HuH-7.5 (cell line): Measurements from ENCODE around the gene CHST3.
"Not testable (repeated sequence)": the region's sequence is repeated elsewhere in the genome, so short reads cannot be mapped to it uniquely, and the experiment has no call there.

Experiments used
- DNase-seq: peaks from one replicate; pipeline ENCODE4 v3.0.0; 2011; ENCODE audit warnings: low spot score

The CHST3 gene

DNA sequence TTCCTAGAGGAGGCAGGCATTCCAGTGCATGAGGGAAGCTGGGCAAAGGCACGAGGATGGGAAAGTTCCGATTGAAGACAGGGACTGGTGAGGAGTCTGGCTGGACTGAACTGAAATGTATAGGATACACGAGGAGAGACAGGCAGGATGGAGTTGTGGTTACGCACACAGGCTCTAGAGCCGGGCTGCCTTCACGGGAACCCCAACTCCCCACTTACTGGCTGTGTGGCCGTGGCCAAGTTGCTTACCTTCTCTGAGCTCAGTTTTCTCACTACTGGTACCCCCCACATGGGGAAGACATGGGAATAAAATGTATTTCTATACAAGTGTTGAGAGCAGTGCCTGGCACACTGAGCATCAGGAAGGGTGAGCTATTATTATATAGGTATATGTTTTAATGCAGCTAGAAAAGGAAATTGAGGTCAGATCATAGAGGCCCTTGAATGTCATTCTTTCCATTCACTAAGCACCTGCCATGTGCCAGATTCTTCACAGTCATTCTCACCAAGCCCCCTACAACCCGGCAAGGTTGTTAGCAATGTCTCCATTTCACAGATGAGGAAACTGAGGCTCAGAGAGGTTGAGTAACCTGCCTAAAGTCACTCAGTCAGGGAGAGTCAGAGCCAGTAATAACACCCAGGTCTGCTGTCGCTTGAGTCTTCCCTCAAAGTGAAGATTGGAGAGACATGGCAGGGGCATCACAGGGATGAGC, 9.7 kb downstream of the CHST3 start:
- no peak for DNase-seq

DNA sequence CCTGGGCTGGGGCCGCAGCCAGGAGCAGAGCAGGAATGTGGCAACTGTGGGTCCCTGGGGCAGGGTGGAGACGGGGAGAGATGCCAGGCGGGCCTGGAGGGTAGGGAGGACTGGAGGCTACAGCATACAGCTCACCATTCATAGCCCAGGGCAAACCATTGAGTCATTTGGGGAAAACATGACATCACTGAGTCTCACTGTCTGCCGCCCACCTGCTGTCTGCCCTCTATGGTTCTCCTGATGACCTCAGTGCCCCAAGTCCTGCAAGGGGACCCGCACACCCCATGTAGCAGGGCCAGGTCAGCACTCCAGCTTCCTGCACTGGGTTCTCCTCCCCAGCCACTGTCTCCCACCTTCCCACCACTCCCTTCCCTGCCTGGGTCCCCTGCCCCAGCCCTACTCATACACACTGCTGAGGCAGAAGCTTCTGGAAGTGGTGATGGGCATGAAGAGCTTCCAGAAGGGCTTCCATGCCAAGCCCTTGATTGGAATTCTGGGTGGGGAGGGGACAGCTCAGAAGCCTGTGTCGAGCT, 10.4 kb downstream of the CHST3 start:
- DNase-seq, result no peak

DNA sequence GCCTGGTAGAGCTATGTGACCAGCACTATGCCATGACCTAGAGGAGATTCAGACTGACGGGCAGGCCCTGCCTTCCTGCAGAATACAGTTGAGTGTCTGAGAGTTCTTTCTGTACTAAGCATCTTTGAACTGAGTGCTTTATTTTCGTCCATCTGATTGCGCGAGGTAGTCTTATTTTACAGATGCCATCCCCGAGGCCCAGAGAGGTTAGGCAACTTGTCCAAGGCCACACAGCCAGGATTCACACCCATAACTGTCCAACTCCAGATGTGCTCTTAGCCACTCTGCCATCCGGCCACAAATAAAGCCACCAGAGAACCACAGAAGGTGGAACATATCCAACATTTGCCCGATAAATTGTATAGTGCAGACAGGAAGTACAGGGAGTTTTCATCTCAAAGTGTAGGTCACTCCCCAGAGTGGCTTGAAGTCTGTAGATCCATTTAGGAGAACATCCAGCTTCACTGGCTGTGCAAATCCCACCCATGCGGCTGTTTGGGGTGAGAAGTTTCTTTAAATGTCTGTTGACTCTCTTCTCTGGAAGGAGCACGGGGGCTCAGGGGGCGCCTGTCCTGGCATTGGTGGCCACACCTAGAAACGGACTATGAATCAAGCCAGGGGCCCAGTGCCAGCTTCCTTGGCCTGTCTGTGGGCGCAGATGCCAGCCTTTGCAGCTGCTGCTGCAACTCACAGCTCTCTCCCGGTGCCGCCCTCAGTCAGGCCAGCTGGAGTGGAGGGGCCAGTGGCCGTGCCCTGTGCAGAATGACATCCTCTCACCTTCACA, 11.1 kb downstream of the CHST3 start:
- no peak for DNase-seq

DNA sequence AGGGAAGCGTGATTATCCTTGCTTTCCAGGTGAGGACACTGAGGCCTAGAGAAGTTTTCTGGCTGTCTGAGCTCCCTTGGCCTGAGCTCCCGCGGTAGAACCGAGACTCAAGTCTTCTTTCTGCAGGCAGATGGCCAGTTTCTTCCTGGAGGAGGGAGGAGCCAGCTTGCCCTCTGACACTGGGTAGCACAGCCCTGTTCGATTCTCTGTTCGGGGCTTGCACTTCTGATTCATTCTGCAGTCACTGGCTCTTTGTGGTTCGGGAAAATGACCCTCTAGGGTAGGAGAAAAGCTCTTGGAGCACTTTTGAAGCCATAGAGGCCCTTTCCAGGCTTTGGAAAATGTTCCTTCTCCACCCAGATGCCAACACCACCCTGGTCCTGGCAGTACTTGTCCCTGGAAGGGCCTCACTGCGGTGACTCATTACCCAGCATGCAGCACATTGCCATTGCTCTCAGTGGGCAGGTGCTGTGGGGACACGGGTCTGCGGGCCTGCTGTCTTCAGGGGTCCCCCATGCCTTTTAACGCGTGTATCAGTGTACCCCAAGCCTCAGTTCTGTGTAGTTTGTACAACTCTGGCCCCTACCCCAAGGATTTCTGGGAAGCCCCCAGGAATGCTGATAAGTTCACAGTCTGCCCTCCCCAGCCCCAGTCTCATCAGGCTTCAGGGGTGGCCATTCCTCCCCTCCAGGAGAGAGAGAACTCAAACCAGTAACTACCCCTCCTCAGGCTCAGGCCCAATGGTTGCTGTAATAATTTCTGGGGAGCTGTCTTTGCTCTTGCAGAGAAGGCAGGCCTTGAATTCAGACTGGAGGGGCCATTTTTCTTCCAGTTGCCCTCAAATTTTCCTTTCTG, 11.9 kb downstream of the CHST3 start:
- no peak for DNase-seq

DNA sequence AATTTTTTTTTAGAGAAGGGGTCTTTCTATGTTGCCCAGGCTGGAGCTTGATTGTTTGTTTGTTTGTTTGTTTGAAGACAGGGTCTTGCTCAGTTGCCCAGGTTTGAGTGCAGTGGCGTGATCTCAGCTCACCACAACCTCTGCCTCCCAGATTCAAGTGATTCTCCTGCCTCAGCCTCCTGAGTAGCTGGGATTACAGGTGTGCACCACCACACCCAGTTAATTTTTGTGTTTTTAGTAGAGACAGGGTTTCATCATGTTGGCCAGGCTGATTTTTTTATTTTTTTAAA, 13.4 kb downstream of the CHST3 start:
- not testable (repeated sequence) for DNase-seq

DNA sequence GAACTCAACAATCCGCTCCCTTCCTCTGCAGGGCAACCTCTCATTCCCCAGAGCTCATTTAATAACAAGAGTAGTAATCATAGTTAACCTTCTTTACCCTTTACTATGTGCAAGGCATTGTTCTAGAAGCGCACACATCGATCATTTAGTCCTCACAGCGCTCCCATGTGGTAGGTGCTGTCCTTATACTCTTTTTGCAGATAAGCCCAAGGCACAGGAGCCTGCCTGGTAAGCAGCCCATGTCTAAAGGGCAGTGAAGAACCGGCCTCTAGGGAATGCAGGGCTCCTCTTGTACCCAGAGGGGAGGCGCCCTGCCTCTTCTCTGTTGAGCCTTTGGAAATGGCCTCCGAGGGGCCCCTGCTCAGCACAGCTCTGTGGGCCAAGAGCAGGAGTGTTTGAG, 14.3 kb downstream of the CHST3 start:
- no peak for DNase-seq

DNA sequence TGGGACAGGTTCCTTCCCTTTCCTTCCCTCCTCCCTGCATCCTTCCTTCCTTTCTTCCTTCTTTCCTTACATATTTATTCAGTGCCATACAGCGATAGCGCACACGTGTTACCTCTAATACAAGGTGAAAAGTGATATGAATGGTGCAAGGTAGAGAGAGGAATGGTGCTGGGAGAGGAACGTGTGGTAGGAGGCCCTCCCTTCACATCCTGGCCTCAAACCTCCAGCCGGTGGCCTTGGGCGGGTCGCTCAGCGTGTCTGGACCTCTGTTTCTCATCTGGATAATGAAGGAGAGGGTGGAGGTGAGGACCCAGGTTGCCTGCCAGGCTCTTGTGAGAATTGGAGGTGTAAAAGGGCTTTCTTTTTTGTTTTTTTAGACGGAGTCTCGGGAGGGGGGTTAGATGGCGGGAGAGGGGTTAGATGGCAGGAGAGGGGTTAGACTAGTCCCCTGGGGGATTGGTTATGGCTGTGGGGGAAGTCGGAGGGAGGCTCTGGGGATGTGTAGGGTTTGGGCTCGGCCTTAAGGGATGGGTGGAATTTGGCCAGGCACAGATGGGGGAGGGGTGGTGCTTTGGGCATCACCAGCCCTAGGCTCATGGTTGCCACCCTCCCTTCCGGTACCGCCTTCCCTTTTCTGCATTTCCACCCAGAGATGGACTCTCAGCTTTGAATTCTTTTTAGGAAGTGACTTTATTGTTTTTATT, 14.9 kb downstream of the CHST3 start:
- DNase-seq, result no peak

DNA sequence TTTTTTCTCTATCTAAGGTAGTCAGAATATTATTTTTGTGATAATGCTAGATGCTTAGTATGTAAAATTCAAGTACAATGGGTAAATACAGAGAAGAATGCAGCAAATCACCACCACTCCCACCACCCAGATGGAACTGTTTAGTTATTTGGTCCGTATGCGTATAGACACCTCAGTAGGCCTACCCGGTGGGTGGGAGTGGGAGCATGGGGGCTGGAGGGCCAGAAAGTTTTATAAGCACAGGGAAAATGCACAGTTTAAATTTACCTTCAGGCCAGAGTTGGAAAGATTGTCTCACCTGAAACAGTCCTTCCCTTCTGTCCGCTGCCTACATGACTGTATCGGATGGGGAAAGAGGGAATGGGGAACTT, 15.5 kb downstream of the CHST3 start:
- no peak for DNase-seq

DNA sequence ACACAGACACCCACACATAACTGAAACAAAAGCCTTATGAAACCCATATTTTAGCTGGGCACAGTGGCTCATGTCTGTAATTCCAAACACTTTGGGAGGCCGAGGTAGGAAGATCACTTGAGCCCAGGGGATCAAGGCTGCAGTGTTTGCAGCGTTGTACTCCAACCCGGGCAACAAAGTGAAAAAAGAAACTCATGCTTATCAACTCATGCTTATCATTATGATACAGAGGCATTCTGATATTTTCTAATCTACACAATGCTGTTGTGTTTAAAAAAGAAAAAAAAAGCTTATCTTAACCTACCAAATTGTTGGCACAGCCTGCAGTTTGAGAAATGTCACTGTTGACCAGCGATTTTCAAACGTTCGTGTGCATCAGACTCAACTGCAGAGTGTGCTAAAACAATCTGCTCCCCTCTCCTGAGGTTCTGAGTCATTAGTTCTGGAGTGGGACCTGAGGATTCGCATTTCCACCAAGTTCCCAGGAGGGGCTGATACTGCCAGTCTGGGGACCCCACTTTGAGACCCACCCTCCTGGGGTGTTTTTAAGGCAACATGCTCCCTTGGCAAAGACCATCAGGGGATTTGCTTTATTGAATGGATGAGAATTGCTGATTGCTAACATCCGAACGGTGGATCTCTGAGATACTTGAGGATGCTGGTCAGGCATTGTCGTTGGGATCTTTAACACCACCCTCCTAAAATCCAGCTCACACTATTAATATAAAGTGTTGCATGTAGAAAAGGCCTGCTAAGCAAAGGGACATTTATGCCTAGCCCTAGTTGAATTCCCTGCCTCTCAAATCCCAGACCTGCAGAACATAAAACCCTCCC, 16.2 kb downstream of the CHST3 start:
- no peak for DNase-seq

DNA sequence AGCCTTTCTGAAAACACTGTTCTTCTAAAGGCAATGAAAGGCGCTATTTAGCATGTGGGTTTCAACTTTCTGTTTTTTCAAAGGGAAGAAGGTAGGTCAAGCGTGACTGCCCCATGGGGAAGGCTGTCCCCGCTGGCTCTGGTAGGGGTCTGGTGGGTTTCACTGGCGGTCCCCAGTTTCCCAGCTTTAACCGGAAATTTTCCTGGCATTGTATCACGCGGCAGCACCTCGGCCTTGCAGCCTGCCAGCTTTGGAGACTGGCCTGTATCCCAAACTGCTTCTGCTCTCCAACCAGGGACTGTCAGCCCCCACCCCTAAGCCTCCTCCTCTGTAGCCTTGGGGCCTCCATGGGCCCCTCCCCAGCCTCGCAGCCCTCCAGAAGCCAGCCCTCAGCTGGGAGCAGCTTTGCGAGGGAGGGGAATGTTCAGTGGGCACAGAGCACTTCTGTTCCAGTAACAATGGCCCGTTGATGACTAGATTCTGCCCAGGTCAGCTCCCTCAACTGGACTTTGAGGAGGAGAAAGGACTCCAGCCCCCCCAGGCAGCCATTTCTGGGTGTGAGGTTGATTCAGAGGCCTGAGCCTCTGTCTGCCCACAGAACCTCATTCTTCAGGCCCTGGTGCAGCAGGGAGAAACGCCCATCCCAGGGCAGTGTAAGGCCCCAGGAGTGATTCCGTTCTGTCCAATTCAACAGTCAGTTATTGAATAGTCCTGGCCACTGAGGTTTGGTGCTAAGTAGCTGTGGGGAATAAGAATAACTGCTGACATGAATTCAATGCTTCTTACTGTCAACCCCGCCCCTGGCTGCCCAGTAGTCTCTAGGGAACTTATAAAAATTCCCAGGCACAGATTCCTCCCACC, 17.1 kb downstream of the CHST3 start:
- no peak for DNase-seq

DNA sequence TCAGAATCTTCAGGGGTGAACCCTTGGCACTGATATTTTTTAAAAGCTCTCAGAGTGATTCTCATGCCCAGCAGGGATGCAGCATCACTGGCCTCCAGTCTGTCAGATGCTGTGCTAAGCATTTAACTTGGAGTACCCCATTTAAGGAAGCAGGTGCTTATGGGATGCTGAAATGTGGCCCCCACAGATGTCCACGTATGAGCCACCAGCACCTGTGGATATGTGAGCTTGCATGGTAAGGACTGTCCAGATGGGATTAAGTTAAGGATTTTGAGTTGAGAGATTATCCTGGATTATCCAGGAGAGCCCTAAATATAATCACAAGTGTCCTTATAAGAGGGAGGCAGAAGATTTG, 17.7 kb downstream of the CHST3 start:
- DNase-seq, result no peak

DNA sequence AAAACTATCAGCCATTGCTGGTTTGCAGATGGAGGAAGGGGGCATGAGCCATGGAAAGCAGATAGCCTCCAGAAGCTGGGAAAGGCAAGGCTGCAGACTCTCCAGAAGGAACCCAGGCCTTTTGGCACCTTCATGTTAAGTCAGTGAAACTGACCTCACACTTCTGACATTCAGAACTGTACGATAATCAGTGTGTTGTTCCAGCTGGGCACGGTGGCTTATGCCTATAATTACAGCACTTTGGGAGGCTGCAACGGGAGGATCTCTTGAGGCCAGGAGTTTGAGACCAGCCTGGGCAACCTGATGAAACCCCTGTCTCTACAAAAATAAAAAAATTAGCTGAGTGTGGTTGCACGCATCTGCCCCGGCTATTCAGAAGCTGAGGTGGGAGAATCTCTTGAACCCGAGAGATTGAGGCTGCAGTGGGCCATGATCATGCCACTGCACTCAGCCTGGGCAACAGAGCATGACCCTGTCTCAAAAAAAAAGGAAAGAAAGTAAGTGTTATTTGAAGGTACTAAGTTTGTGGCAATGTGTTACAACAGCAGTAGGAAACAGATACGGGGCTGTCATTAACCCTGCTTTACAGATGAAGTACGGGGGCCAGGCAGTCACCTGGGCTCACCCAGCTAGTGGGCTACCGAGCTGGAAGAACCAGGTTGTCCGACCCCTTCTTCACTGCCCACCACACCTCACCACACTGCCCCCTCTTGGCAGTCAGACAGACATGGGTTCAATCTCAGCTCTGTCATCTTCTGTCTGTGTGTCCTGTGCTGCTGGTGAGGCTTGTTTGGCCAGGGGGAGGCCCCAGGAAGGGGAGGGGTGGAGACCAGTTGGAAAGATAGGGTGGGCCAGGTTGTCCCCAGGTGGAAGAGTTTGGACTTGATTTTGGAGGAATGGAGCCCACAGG, 18.3 kb downstream of the CHST3 start:
- no peak for DNase-seq

DNA sequence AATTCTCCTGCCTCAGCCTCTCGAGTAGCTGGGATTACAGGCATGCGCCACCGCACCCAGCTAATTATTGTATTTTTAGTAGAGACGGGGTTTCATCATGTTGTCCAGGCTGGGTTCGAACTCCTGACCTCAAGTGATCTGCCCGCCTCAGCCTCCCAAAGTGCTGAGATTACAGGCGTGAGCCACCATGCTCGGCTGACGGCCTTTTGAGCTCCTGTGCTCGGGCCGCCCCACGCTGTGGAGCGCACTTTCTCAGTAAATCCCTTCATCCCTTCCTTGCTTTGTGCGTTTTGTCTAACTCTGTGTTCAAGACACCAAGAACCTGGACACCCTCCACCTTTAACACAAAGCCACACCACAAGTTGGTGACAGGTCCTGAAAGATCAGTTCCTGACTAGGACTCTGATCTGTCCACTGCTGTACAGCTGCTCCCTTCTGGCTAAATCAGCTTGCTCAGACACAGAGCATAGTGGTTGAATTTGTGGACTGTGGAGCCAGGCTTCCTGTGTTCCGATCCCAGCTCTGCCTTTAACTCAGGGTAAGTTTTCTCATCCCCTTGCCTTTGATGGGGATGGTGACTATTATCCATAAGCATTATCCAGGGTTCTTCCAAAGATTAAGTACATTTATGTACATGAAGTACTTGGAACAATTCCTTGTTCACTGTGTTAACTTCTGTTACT, 20.1 kb downstream of the CHST3 start:
- no peak for DNase-seq

DNA sequence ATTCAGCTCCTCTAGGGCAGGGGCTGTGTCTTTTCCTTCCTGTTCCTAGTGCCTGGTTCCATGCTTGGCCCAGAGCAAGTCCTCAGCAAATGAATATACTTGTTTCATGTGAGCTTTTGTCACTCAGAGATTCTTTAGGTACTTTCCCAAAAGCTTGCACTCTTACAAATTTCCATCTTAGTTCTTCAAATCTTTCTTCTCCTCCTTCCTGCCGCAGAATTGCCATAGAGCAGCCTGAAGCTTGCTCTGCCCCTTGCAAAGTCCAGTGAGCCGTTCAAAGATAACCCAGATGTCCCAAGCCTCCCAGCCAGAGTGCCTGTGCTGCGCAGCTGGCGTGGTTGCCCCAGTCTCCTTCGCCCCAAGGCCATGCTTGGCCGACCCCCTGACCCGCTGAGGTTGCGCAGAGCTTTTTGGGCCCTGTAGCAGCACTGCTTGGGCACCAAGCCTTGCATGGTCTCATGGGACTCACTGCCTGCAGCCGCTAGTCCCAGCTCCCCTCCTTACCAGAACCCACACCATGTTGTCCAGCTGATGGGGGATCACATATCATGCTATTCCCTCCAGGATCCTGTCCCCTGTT, 20.7 kb downstream of the CHST3 start:
- no peak for DNase-seq

DNA sequence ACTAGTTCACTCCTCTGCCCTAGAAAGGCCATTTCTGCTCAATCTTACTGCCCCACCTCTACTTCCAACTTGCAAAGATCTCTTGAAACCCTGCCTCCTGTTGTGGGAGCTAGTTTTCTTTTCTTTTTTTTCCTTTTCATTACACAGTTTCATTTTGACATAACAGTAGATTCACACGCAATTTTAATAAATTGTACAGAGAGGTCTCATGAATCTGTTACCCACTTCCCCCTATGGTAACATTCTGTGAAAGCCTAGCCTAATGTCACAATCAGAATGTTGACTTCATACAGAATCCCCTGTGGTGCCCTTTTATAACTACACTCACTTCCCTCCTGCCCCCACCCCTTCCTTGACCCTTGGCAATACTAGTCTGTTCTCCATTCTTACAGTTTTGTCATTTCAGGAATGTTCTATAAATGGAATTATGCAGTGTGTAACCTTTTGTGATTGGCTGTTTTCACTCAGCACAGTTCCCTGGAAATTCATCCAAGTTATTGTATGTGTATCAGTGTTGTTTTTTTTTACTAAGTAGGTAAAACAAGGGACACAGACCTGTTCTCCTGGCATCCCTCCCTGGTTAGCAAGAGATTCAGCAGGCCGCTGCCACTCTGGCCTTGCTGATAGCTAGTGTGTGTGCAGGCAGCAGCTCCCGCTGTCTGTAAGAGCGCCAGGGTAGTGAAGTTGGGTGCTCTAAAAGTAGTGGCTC, 21.5 kb downstream of the CHST3 start:
- DNase-seq, result no peak

DNA sequence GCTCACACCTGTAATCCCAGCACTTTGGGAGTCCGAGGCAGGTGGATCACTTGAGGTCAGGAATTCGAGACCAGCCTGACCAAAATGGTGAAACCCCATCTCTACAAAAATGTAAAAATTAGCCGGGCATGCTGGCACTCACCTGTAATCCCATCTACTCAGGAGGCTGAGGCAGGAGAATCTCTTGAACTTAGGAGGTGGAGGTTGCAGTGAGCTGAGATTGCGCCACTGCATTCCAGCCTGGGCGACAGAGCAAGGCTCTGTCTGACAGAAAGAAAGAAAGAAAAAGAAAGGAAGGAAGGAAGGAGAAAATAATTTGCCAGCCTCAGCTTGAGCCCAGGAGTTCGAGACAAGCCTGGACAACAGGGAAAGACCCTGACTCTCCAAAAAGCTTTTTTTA, 24.7 kb downstream of the CHST3 start:
- not testable (repeated sequence) for DNase-seq

DNA sequence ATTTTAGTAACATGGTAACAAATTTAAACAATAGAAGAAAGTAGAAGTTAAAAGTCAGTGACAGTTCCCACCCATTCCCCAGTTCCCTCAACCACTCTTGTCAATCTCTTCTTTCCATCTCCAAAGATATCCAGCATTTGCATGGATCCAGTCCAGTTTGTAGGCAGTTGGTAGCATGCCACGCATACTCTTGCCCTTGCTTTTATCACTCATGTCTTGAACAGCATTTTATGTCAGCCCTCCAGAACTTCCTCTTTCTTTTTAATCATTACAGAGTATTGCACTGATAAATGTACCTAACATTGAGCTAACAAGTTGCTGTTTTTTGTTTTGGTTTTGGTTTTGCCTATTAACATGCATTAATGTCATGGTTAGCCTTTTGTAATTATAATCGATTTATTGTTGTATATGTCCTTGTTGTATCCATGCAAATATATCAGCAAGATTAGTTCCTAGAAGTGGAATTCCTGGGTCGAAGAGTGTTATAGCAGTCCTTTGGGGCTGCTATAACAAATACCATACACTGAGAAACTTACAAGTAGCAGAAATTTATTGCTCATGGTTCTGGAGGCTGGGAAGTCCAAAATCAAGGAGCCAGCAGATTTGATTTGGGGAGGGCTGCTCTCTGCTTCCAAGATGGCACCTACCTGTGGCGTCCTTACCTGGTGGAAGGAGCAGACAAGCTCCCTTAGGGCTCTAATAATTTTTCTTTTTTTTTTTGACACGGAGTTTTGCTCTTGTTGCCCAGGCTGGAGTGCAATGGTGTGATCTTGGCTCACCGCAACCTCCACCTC, 25.7 kb downstream of the CHST3 start:
- no peak for DNase-seq
